RWPE1 (cell line): ENCODE measurements around the gene PRSS50.

ENCODE experiments used
- CTCF ChIA-PET: fragments of 350-600 bp; sonication (Branson Sonifier 250); formaldehyde crosslinking; extraction: SDS; loops from one replicate; lab custom pipeline; 2021; lab: Yijun Ruan, JAX
- POLR2A ChIA-PET: fragments of 400-600 bp; formaldehyde crosslinking; extraction: SDS; loops from one replicate; lab custom pipeline; 2020; ENCODE audit warnings: antibody characterized with exemption; ENCODE audit not compliant: low non-redundant PET; lab: Yijun Ruan, JAX
- DNase-seq: peaks from one replicate; pipeline ENCODE4 v3.0.0; 2012; ENCODE audit warnings: low spot score
- H3K27ac ChIP-seq: fragments of 450-650 bp; 2 replicates; pipeline ENCODE4 v1.5.1; 2017
- TF ChIP-seq, protein P1 (sequence below): fragments of 450-650 bp; conservative IDR thresholded peaks from 2 replicates; pipeline ENCODE4 v1.5.1; 2017; ENCODE audit warnings: low read depth, mild to moderate bottlenecking

PRSS50 gene

DNA sequence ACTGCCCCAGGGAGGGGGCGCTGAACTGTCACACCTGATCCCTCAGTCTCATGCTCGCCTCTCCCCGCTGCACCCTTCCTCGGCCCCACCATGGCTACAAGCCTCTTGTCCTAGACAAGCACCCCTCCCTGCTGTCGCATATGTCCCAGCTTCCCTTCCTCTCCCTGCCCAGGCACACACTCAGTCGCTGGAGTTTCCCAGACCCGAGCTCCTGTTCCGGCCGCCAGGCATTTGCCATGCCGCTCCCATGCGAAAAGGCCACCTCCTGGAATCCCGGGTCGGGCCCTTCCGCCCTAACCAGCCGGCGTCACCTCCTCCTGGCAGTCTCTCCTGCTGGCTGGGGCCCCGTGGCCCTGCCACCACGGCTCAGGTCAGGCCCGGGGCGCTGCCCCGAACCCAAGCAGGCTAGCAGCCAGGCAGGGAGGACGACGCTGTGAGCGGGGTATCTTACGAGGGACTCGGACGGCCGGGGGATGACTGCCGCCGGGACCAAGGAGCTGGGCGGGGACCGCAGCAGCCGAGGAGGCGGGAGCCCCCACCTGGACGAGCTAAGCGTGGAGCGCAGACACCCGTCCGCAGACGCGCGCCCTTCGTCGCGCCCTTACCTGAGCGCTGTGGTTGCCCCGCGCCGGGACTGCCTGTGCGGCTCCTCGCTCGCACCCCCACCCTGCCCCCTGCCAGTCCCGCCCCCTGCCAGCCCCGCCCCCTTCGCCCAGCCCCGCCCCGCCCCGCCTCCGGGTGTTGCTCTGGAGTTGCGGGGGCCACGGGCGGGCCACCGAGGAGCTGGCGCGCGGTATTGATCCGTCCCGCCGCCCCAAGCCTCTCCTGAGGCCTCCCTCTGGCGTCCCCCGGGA lies 24.4 kb downstream of the PRSS50 start, which contains the start of gene ALS2CL:
Gene ALS2CL (minus strand): TSS at position 642 of the 854 bp plus-strand sequence. CDS start 4,239 bp downstream, outside the sequence.
- TF ChIP-seq, protein P1, sequence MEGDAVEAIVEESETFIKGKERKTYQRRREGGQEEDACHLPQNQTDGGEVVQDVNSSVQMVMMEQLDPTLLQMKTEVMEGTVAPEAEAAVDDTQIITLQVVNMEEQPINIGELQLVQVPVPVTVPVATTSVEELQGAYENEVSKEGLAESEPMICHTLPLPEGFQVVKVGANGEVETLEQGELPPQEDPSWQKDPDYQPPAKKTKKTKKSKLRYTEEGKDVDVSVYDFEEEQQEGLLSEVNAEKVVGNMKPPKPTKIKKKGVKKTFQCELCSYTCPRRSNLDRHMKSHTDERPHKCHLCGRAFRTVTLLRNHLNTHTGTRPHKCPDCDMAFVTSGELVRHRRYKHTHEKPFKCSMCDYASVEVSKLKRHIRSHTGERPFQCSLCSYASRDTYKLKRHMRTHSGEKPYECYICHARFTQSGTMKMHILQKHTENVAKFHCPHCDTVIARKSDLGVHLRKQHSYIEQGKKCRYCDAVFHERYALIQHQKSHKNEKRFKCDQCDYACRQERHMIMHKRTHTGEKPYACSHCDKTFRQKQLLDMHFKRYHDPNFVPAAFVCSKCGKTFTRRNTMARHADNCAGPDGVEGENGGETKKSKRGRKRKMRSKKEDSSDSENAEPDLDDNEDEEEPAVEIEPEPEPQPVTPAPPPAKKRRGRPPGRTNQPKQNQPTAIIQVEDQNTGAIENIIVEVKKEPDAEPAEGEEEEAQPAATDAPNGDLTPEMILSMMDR: no peak
- H3K27ac ChIP-seq: peak within 1 kb of the TSS; percentile 100
- CTCF ChIA-PET: interaction anchor here (0.5 to 0.8 kb wide), 4 partner anchors 200 to 545 kb away, joined by 3 read pairs; no protein-coding TSS in a partner anchor
- peak; percentile 73 for DNase-seq
- POLR2A ChIA-PET: interaction anchor here (0.6 to 1.3 kb wide), 2 partner anchors 10 to 413 kb away, joined by 3 to 4 read pairs; no protein-coding TSS in a partner anchor

DNA sequence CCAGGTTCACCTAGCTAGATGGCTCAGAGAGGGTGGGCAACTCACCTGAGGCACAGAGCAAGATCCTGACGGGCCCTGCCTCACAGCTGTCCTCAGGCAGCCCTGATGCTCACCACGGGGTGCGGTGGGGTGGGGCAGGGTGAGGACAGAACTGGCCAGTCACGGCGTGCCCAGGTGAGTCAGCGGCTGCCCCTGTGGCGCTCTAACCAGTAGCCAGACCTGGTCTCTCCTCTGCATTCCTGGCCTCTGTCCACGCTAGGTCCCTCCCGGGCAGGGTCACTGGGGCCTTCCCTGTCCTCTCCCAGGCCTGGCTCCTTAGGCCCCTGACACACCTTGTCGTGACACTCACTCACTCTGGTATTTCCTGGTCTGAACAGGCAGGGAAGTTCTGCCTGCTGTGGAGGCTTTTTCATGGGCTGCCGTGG lies 25.1 kb downstream of the PRSS50 start:
- DNase-seq: peak; percentile 84
- POLR2A ChIA-PET: interaction anchor here (1.3 kb wide), 1 partner anchor 11 kb away, joined by 4 read pairs; no protein-coding TSS in a partner anchor

DNA sequence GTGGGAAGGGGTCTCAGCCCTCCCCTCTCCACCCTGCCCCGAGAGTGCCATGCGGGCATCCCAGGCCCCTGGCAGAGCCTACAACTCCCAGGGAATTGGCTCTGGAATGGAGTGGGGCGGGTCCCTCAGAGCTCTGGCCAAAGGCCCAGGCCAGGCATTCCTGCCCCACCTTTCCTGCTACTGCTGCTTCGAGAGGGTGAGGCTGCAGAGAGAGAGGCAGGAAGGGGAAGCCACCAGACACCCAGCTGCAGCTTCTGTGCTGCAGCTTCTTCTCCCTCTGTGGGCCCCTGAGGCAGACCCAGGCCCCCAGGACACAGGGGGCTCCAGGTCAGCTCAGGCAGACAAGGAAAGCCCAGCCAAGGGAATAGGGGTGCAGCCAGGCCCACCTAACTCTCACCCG lies 26.9 kb downstream of the PRSS50 start:
- DNase-seq: peak; percentile 66
- ChIA-PET CTCF (interaction anchor here (0.6 to 0.7 kb wide), 2 partner anchors 148 to 202 kb away, joined by 3 to 4 read pairs; no protein-coding TSS in a partner anchor), POLR2A (no interaction called here)
- TF ChIP-seq, protein P1: no peak
- H3K27ac ChIP-seq: peak overlapping the region; percentile 100

More for the DNA sequence above, 25.1 kb downstream of the PRSS50 start:
- TF ChIP-seq, protein P1: no peak
- CTCF ChIA-PET: interaction anchor here (0.6 to 0.7 kb wide), 2 partner anchors 199 to 217 kb away, joined by 3 read pairs; no protein-coding TSS in a partner anchor
- H3K27ac ChIP-seq: peak overlapping the region; percentile 100

DNA sequence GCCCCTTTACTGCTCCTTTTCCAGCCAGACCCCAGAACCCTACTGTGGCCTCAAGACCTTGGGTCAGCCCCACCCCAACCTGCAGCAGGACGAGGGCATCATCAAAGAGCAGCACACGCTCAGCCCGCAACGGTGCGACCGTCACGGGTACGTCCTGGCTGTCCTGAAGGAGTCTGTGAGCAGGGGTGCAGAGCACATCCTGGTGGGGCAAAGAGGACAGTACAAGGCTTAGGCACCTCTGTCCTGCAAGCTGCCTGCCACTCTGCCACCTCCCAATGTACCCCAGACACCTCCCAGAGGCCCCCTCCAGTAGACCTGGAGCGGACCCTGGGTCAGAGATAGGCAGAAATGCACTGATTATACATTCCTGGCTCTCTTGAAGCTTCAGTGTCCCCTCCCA lies 32.2 kb downstream of the PRSS50 start:
- peak overlapping the region; percentile 100 for H3K27ac ChIP-seq
- POLR2A ChIA-PET: no interaction called here
- CTCF ChIA-PET: no interaction called here
- TF ChIP-seq, protein P1: no peak
- DNase-seq: no peak

DNA sequence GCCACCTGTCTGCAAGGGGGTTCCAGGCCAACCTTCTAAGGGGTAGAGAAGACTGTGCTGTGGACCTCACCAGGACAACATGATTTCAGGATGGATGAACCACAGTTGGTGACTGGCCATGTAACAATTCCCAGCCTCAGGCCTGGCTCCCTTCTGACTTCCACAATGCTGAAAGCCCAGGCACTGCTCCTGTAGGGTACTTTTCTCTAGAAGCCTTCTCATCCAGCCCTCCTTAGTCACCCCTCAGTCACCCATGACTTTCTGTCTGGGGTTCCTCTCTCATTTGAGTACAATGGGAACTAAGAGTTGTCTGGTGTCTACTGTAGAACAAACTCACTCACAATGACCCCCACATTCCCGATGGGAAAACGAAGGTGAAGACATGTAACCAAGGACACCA lies 32.8 kb downstream of the PRSS50 start:
- ChIA-PET CTCF (no interaction called here), POLR2A (no interaction called here)
- TF ChIP-seq, protein P1: no peak
- H3K27ac ChIP-seq: peak overlapping the region; percentile 100
- DNase-seq: no peak

DNA sequence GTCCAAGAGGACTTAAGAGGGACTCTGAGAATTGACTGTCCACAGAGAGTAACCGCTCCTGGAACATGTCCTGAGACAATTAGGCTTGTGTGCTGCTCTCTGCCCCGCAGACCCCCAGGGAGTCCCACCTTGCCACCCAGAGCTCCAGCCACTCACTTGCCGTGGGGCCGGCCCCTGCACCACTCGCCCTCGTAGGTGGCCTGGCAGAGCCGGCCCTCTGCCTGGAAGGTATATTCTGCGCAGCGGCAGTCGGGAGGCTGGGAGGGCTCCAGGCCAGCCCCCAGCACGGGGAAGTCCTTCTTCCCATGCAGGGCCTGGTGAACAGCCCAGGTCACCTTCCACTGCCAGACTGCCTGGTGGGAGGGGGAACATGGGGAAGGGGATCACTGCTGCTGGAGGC lies 34.7 kb downstream of the PRSS50 start:
- TF ChIP-seq, protein P1: no peak
- POLR2A ChIA-PET: no interaction called here
- DNase-seq: no peak
- peak overlapping the region; percentile 100 for H3K27ac ChIP-seq
- CTCF ChIA-PET: no interaction called here
